Thyroid gland (tissue), 4 donors: ENCODE results near the gene DDB1. TPM values are rescaled to one million over a fixed set of nuclear protein-coding genes. Genes with fewer than 3 reads are reported as not detected.

Experiments
- DNase-seq, 2 donors: peaks; one replicate each; pipeline ENCODE4 v3.0.0-alpha.2; 2019
- H3K27ac ChIP-seq, 3 donors: fragments of 200-600 bp; sonication (generic); 1 replicate in 2 of 3; 2 replicates in 1 of 3; pipeline ENCODE4 v1.5.1; 2016 to 2019; ENCODE audit warnings: mild to moderate bottlenecking in 1 of 3, moderate library complexity in 1 of 3
- H3K27me3 ChIP-seq: fragments of 200-600 bp; sonication (generic); one replicate; pipeline ENCODE4 v1.5.1; 2019
- H3K36me3 ChIP-seq, 2 donors: fragments of 200-600 bp; sonication (generic); one replicate each; pipeline ENCODE4 v1.5.1; 2016 to 2019
- H3K4me1 ChIP-seq, 2 donors: fragments of 200-600 bp; sonication (generic); one replicate each; pipeline ENCODE4 v1.5.1; 2017 to 2019
- H3K4me3 ChIP-seq, 3 donors: fragments of 200-600 bp; sonication (generic); replicated peaks in 1 of 3; 1 replicate in 2 of 3; 2 replicates in 1 of 3; pipeline ENCODE4 v1.5.1; 2016; ENCODE audit warnings: mild to moderate bottlenecking in 1 of 3
- H3K9me3 ChIP-seq: fragments of 200-600 bp; sonication (generic); one replicate; pipeline ENCODE4 v1.5.1; 2017
- POLR2A ChIP-seq, 2 donors: fragments of 450-650 bp; IDR thresholded peaks; one replicate each; pipeline ENCODE4 v1.6.1; 2017; ENCODE audit warnings: antibody characterized with exemption in 2 of 2, mild to moderate bottlenecking in 2 of 2, moderate library complexity in 1 of 2
- WGBS, 2 donors: methylation state at CpG; one replicate each; pipeline ENCODE4 v1.1.5; 2017; 5-methylcytosine and 5-hydroxymethylcytosine counted together
- intact Hi-C: fragments of 100-400 bp; cut with DNase I; formaldehyde crosslinking; loops from one replicate; pipeline ENCODE4 v1.15.1; 2023
- total RNA-seq, 4 donors: library from RNA; depleted of rRNA; stranded (reverse); fragments of >200 nt; gene quantifications; one replicate each; pipeline ENCODE4 v1.2.3, GENCODE V29; 2016
- TF ChIP-seq, protein P1 (sequence below), 6 experiments: fragments of 200-600 bp in 3 of 6; fragments of 450-650 bp in 3 of 6; sonication (generic) in 3 of 6; IDR thresholded peaks; one replicate each; pipeline ENCODE4 v1.5.1; 2016 to 2019; ENCODE audit warnings: antibody characterized with exemption in 6 of 6, mild to moderate bottlenecking in 2 of 6, inconsistent platforms in 1 of 6, moderate library complexity in 1 of 6

The DDB1 gene
- total RNA-seq, 4 donors from 2014 or later = 132 to 211 (median 182) TPM

DNA sequence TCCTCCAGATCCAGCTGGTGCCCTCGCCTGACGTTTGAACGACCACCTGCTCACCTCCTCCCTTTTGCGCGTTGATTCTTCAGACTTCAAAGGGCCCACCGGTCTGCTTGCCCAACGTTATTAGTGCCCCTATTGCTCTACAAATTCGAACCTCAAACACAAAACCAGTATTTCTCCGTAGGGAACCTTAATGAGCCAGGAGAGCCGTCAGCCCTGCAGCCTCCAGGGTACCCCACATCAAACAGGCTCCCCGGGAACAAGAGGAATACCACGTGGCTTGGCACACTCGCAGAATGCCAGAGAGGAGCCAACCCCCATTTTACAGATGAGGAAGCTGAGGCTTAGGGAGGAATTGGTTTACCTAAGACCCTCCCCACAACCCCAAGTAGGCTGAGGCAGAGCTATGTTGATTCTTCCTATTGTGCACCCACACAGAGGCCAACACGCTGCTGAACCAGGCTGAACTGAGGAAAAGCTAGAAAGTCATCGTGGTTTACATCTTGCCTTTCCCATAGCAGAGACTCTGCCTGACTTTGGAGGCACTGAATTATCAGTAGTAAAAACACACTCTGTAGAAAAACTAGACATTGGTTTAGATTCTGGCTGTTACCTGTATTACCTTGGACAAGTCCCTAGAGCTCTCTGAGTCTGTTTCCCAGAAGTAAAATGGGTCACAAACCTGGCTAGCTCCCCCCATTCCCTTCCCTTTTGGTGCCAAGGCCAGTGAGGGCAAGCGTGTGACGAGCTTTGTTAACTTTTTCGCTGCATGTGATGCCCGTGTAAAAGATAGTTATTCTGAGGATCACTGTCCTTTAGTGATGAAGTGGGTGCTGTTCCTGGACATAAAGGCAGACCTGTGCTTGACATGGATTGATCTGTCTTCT lies 887 bp upstream of the DDB1 start:
- no peak for DNase-seq
- TF ChIP-seq POLR2A (IDR thresholded peaks at IDR 0.05) = no peak
- TF ChIP-seq, protein P1, sequence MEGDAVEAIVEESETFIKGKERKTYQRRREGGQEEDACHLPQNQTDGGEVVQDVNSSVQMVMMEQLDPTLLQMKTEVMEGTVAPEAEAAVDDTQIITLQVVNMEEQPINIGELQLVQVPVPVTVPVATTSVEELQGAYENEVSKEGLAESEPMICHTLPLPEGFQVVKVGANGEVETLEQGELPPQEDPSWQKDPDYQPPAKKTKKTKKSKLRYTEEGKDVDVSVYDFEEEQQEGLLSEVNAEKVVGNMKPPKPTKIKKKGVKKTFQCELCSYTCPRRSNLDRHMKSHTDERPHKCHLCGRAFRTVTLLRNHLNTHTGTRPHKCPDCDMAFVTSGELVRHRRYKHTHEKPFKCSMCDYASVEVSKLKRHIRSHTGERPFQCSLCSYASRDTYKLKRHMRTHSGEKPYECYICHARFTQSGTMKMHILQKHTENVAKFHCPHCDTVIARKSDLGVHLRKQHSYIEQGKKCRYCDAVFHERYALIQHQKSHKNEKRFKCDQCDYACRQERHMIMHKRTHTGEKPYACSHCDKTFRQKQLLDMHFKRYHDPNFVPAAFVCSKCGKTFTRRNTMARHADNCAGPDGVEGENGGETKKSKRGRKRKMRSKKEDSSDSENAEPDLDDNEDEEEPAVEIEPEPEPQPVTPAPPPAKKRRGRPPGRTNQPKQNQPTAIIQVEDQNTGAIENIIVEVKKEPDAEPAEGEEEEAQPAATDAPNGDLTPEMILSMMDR (IDR thresholded peaks at IDR 0.05) = no peak
- 28 to 33% methylated on average over 19 of the region's 19 CpGs for WGBS, 2 donors
- no peaks in the 10 kb centered on the region for H3K9me3 ChIP-seq
- peaks cover 18 to 32% of the 10 kb centered on the region in 2 donors for H3K4me1 ChIP-seq
- no peaks in the 10 kb centered on the region for H3K27me3 ChIP-seq
- H3K4me3 ChIP-seq = peak overlapping the region; percentile 93 to 99 (median 95)
- peaks cover 0 to 8% of the 10 kb centered on the region in 2 donors for H3K36me3 ChIP-seq
- intact Hi-C loops = loop anchor here (10.0 kb wide), 1 partner anchor 79 kb away; no protein-coding TSS in a partner anchor
- peak overlapping the region; percentile 66 to 87 (median 79) for H3K27ac ChIP-seq

DNA sequence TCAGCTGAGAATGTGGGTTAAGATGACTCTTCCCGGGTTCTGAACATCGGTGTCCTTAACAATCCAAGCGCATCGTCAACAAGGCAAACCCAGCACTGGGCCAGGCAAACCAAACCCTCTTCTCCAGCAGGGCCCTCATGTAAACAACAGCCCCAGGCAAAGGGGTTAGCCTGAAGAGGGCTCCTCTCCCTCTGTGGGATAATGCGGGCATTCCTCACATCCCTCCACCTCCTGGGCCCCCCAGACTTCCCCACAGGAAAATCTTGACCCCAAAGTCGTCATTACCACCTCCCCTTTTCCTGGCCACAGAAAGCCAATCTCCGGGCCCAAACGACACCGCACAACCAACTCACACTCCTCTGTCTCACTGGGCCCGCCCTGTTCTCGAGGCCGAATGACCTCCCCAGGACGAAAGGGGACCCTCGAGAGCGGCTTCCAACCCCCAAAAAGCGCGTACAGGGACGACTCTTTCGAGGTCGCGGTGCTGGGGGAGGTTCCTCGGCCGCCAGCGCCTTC lies 566 bp downstream of the DDB1 start:
- intact Hi-C loops = loop anchor here (10.0 kb wide), 1 partner anchor 78 kb away; no protein-coding TSS in a partner anchor
- no peaks in the 10 kb centered on the region for H3K27me3 ChIP-seq
- DNase-seq = peak; percentile 19 to 21
- WGBS, 2 donors = 0 to 5% methylated on average over 11 to 17 of the region's 24 CpGs
- H3K27ac ChIP-seq = peak overlapping the region; percentile 66 to 87 (median 79)
- H3K9me3 ChIP-seq = no peaks in the 10 kb centered on the region
- peak overlapping the region; percentile 93 to 99 (median 95) for H3K4me3 ChIP-seq
- H3K4me1 ChIP-seq = peaks cover 18 to 32% of the 10 kb centered on the region in 2 donors
- H3K36me3 ChIP-seq = peaks cover 0 to 17% of the 10 kb centered on the region in 2 donors
- TF ChIP-seq POLR2A (IDR thresholded peaks at IDR 0.05) = no peak
- TF ChIP-seq, protein P1 (IDR thresholded peaks at IDR 0.05) = no peak

DNA sequence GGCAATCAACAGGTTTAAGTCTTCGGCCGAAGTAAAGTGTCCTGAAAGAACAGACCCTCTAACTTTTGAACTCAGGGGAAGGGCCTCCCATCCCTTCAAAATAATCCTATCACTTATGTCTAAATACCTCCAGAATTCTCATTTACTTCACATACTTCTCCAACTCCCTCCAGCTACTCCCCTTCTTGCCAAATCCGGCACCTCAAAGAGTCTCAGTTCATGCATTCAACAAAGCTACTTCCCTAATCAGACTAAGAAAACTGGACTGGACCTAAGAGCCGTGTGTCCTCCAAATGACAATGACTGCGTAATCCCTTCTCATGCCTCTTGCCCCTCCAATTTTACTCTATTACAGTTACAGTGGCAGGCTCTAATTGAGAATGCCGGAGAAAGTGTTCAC lies 1.3 kb downstream of the DDB1 start:
- intact Hi-C loops = loop anchor here (10.0 kb wide), 1 partner anchor 77 kb away; no protein-coding TSS in a partner anchor
- TF ChIP-seq, protein P1 (IDR thresholded peaks at IDR 0.05) = no peak
- TF ChIP-seq POLR2A (IDR thresholded peaks at IDR 0.05) = no peak
- no peak overlapping the region for H3K27ac ChIP-seq
- DNase-seq = no peak
- H3K27me3 ChIP-seq = no peaks in the 10 kb centered on the region
- WGBS, 2 donors = 58 to 63% methylated on average over 6 of the region's 6 CpGs
- peaks cover 0 to 23% of the 10 kb centered on the region in 2 donors for H3K36me3 ChIP-seq
- H3K4me3 ChIP-seq = peak overlapping the region in 2 of 3 donors; percentile 93 to 99
- peaks cover 18 to 32% of the 10 kb centered on the region in 2 donors for H3K4me1 ChIP-seq
- no peaks in the 10 kb centered on the region for H3K9me3 ChIP-seq

DNA sequence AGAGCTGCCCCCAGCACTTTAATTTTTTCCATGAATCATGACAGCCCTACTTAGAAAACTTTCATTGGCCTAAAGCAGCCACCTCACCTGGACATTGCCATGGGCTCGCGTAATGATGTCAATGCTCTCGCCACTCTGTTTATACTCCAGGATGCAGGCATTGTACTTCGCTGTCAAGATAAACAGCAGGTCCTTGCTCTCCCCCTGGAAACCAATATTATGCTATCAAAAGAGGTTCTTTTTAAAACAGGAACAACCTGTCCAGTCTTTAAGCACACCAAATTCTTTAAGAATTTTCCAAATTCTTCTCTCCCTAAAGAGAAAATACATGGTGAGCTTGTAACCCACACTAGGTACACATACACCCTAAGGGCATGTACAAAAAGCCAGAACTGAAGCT lies 3.0 kb downstream of the DDB1 start:
- no peaks in the 10 kb centered on the region for H3K27me3 ChIP-seq
- 94 to 95% methylated on average over 4 of the region's 4 CpGs for WGBS, 2 donors
- H3K9me3 ChIP-seq = no peaks in the 10 kb centered on the region
- H3K27ac ChIP-seq = no peak overlapping the region
- TF ChIP-seq, protein P1 (IDR thresholded peaks at IDR 0.05) = no peak
- no peak for TF ChIP-seq POLR2A (IDR thresholded peaks at IDR 0.05)
- peaks cover 7 to 38% of the 10 kb centered on the region in 2 donors for H3K36me3 ChIP-seq
- H3K4me3 ChIP-seq = no peak overlapping the region
- DNase-seq = no peak
- intact Hi-C loops = loop anchor here (10.0 kb wide), 1 partner anchor 75 kb away; no protein-coding TSS in a partner anchor
- H3K4me1 ChIP-seq = peaks cover 18 to 26% of the 10 kb centered on the region in 2 donors
